Osteocyte (in vitro differentiated cells): Measurements from ENCODE around the gene RTN4RL1. TPM values are rescaled to one million over a fixed set of nuclear protein-coding genes. Genes with fewer than 3 reads are reported as not detected.

Experiments
- DNase-seq: peaks from one replicate; pipeline ENCODE4 v3.0.0; 2021; ENCODE audit warnings: mixed read lengths; ENCODE audit not compliant: unreplicated experiment; ENCODE audit errors: extremely low spot score
- H3K27ac Mint-ChIP-seq: one replicate; pipeline ENCODE4 v1.8.0; 2021; ENCODE audit warnings: mild to moderate bottlenecking, mixed read lengths; ENCODE audit not compliant: unreplicated experiment
- H3K27me3 Mint-ChIP-seq: one replicate; pipeline ENCODE4 v1.8.0; 2021; ENCODE audit warnings: mixed read lengths; ENCODE audit not compliant: unreplicated experiment
- H3K36me3 Mint-ChIP-seq: one replicate; pipeline ENCODE4 v1.8.0; 2021; ENCODE audit warnings: mixed read lengths; ENCODE audit not compliant: unreplicated experiment
- H3K4me1 Mint-ChIP-seq: one replicate; pipeline ENCODE4 v1.8.0; 2021; ENCODE audit warnings: mixed read lengths; ENCODE audit not compliant: unreplicated experiment
- H3K4me3 Mint-ChIP-seq: one replicate; pipeline ENCODE4 v1.8.0; 2021; ENCODE audit warnings: mild to moderate bottlenecking, moderate library complexity, mixed read lengths; ENCODE audit not compliant: unreplicated experiment
- H3K9me3 Mint-ChIP-seq: one replicate; pipeline ENCODE4 v1.8.0; 2021; ENCODE audit warnings: mixed read lengths; ENCODE audit not compliant: unreplicated experiment
- CTCF ChIP-seq: fragments of 200-600 bp; sonication (generic); IDR thresholded peaks from 2 replicates; pipeline ENCODE4 v1.5.0; 2021; ENCODE audit warnings: antibody characterized with exemption, mild to moderate bottlenecking, moderate library complexity
- total RNA-seq: library from RNA; stranded (reverse); gene quantifications from 2 replicates; pipeline ENCODE4 v1.2.1, GENCODE V29; 2021

Gene RTN4RL1
- total RNA-seq, 1 donor from 2014 or later = 3.7 TPM

GRCh38 chr17:1947743-1948516 lies 77.2 kb downstream of the RTN4RL1 start:
- no peaks in the 10 kb centered on the region for H3K27me3 Mint-ChIP-seq
- DNase-seq = no peak
- H3K36me3 Mint-ChIP-seq = no peaks in the 10 kb centered on the region
- peaks cover 5% of the 10 kb centered on the region for H3K4me1 Mint-ChIP-seq
- no peak for TF ChIP-seq CTCF
- no peaks in the 10 kb centered on the region for H3K9me3 Mint-ChIP-seq
- no peak overlapping the region for H3K27ac Mint-ChIP-seq
- no peak overlapping the region for H3K4me3 Mint-ChIP-seq

GRCh38 chr17:1947229-1947742 lies 77.8 kb downstream of the RTN4RL1 start:
- Mint-ChIP-seq H3K27me3 (no peaks in the 10 kb centered on the region), H3K9me3 (no peaks in the 10 kb centered on the region), H3K4me3 (no peak overlapping the region), H3K27ac (no peak overlapping the region), H3K36me3 (no peaks in the 10 kb centered on the region), H3K4me1 (peaks cover 5% of the 10 kb centered on the region)
- no peak for DNase-seq
- no peak for TF ChIP-seq CTCF

GRCh38 chr17:1946021-1946932 lies 78.9 kb downstream of the RTN4RL1 start:
- Mint-ChIP-seq H3K36me3 (no peaks in the 10 kb centered on the region), H3K4me1 (peaks cover 5% of the 10 kb centered on the region), H3K4me3 (no peak overlapping the region), H3K9me3 (no peaks in the 10 kb centered on the region), H3K27me3 (no peaks in the 10 kb centered on the region), H3K27ac (no peak overlapping the region)
- DNase-seq = no peak
- TF ChIP-seq CTCF = no peak

- H3K27me3 Mint-ChIP-seq = no peaks in the 10 kb centered on the region
- no peaks in the 10 kb centered on the region for H3K9me3 Mint-ChIP-seq
- no peak overlapping the region for H3K4me3 Mint-ChIP-seq
- peaks cover 5% of the 10 kb centered on the region for H3K4me1 Mint-ChIP-seq
- DNase-seq = no peak
- no peaks in the 10 kb centered on the region for H3K36me3 Mint-ChIP-seq
- H3K27ac Mint-ChIP-seq = no peak overlapping the region
- TF ChIP-seq CTCF = no peak
Observed at GRCh38 chr17:1945621-1946020, 79.5 kb downstream of the RTN4RL1 start.

- Mint-ChIP-seq H3K27me3 (no peaks in the 10 kb centered on the region), H3K9me3 (no peaks in the 10 kb centered on the region), H3K4me3 (no peak overlapping the region), H3K4me1 (peaks cover 5% of the 10 kb centered on the region), H3K27ac (no peak overlapping the region), H3K36me3 (no peaks in the 10 kb centered on the region)
- DNase-seq = no peak
- TF ChIP-seq CTCF = no peak
Observed at GRCh38 chr17:1943436-1943831, 81.7 kb downstream of the RTN4RL1 start.
